ENCODE results near the gene RNF5.

Gene RNF5

GRCh38 chr6:32223258-32224235 is 45.3 kb downstream of the RNF5 start, which contains the start of gene NOTCH4:
Gene NOTCH4 (minus strand): TSS chr6:32224067. CDS start chr6:32223928, 139 bp downstream.
- no peak for DNase-seq (ENCODE audit: low read depth, low spot score)
- H3K4me3 ChIP-seq (ENCODE audit: low read depth, low read length) = no peak within 1 kb of the TSS
- POLR2A ChIA-PET = no interaction called here
- no peak for TF ChIP-seq CTCF (IDR thresholded peaks at IDR 0.05; ENCODE audit: insufficient read depth, low read length, missing control alignments)
- CTCF ChIA-PET = no interaction called here

- ChIA-PET POLR2A (no interaction called here), CTCF (no interaction called here)
- no peak overlapping the region for H3K4me3 ChIP-seq (ENCODE audit: low read depth, low read length)
- DNase-seq (ENCODE audit: low read depth, low spot score) = no peak
- no peak for TF ChIP-seq CTCF (IDR thresholded peaks at IDR 0.05; ENCODE audit: insufficient read depth, low read length, missing control alignments)
Measured at GRCh38 chr6:32224696-32225095, 46.5 kb downstream of the RNF5 start.

GRCh38 chr6:32226434-32226833 is 48.2 kb downstream of the RNF5 start:
- ChIA-PET POLR2A (no interaction called here), CTCF (interaction anchor here (1.0 kb wide), 1 partner anchor 108 kb away, joined by 3 read pairs; no protein-coding TSS in a partner anchor)
- no peak for TF ChIP-seq CTCF (IDR thresholded peaks at IDR 0.05; ENCODE audit: insufficient read depth, low read length, missing control alignments)
- no peak for DNase-seq (ENCODE audit: low read depth, low spot score)
- H3K4me3 ChIP-seq (ENCODE audit: low read depth, low read length) = no peak overlapping the region
